DOHH2 (cell line): ENCODE data around the gene ESYT1.

Experiments
- H3F3A ChIP-seq: fragments of 200-600 bp; sonication (generic), shearing (Covaris generic); 2 replicates; pipeline ENCODE4 v1.6.0; 2016; ENCODE audit warnings: antibody characterized with exemption, mild to moderate bottlenecking; ENCODE audit not compliant: control insufficient read depth, insufficient read depth
- H3K27ac ChIP-seq: fragments of 200-600 bp; sonication (generic); 2 replicates; pipeline ENCODE4 v1.5.1; 2014; ENCODE audit warnings: low read depth, mild to moderate bottlenecking, low read length, moderate library complexity
- H3K27me3 ChIP-seq: fragments of 200-600 bp; sonication (generic); 2 replicates; pipeline ENCODE4 v1.6.1; 2014; ENCODE audit warnings: mild to moderate bottlenecking, low read length, mixed read lengths; ENCODE audit not compliant: control insufficient read depth
- H3K36me3 ChIP-seq: fragments of 200-600 bp; sonication (generic); 2 replicates; pipeline ENCODE4 v1.6.1; 2014; ENCODE audit warnings: mild to moderate bottlenecking, low read length, moderate library complexity, mixed read lengths; ENCODE audit not compliant: control insufficient read depth
- H3K4me1 ChIP-seq: fragments of 200-600 bp; sonication (generic); 2 replicates; pipeline ENCODE4 v1.6.1; 2014; ENCODE audit warnings: mild to moderate bottlenecking, low read length, mixed read lengths; ENCODE audit not compliant: control insufficient read depth
- H3K4me2 ChIP-seq: fragments of 200-600 bp; sonication (generic); 2 replicates; pipeline ENCODE4 v1.6.0; 2014; ENCODE audit warnings: mild to moderate bottlenecking, low read length, moderate library complexity
- H3K4me3 ChIP-seq: fragments of 200-600 bp; sonication (generic); 2 replicates; pipeline ENCODE4 v1.5.1; 2014; ENCODE audit warnings: mild to moderate bottlenecking, low read length, mixed read lengths
- H3K79me2 ChIP-seq: fragments of 200-600 bp; sonication (generic); 2 replicates; pipeline ENCODE4 v1.6.1; 2014; ENCODE audit warnings: mild to moderate bottlenecking, low read length, mixed read lengths; ENCODE audit not compliant: control insufficient read depth
- H3K9me2 ChIP-seq: fragments of 200-600 bp; sonication (generic); replicated peaks from 2 replicates; pipeline ENCODE4 v1.6.1; 2014; ENCODE audit warnings: mild to moderate bottlenecking, low read length, mixed read lengths; ENCODE audit not compliant: control insufficient read depth
- H3K9me3 ChIP-seq: fragments of 200-600 bp; sonication (generic); 2 replicates; pipeline ENCODE4 v1.6.1; 2014; ENCODE audit warnings: antibody characterized with exemption, low read length, mixed read lengths; ENCODE audit not compliant: control insufficient read depth, insufficient read depth
- H4K20me1 ChIP-seq: fragments of 200-600 bp; sonication (generic); 2 replicates; pipeline ENCODE4 v1.6.0; 2014; ENCODE audit warnings: low read depth, mild to moderate bottlenecking, antibody characterized with exemption, low read length, moderate library complexity; ENCODE audit not compliant: control insufficient read depth, insufficient read depth
- CTCF ChIP-seq: fragments of 200-600 bp; sonication (generic); IDR thresholded peaks from one replicate; pipeline ENCODE4 v1.5.1; 2014; ENCODE audit warnings: antibody characterized with exemption, mild to moderate bottlenecking, low read depth, low read length; ENCODE audit not compliant: poor library complexity, severe bottlenecking
- EZH2phosphoT487 ChIP-seq: fragments of 200-600 bp; sonication (generic); IDR thresholded peaks from 2 replicates; pipeline ENCODE4 v1.6.1; 2017; ENCODE audit warnings: borderline replicate concordance, mild to moderate bottlenecking, antibody characterized with exemption, low read length, moderate library complexity, mixed read lengths

The ESYT1 gene

GRCh38 chr12:56162468-56163290 lies 34.6 kb downstream of the ESYT1 start:
- H3K79me2 ChIP-seq = peaks cover 36% of the 10 kb centered on the region
- H3K27ac ChIP-seq = no peak overlapping the region
- H3K9me3 ChIP-seq = no peaks in the 10 kb centered on the region
- H3K4me1 ChIP-seq = peaks cover 25% of the 10 kb centered on the region
- TF ChIP-seq CTCF (no peak), EZH2phosphoT487 (no peak)
- H3K9me2 ChIP-seq = no peaks in the 10 kb centered on the region
- peaks cover 15% of the 10 kb centered on the region for H4K20me1 ChIP-seq
- peaks cover 36% of the 10 kb centered on the region for H3F3A ChIP-seq
- peaks cover 85% of the 10 kb centered on the region for H3K36me3 ChIP-seq
- no peak overlapping the region for H3K4me2 ChIP-seq
- H3K27me3 ChIP-seq = no peaks in the 10 kb centered on the region
- H3K4me3 ChIP-seq = no peak overlapping the region

GRCh38 chr12:56163533-56164344 lies 35.7 kb downstream of the ESYT1 start:
- no peaks in the 10 kb centered on the region for H3K9me3 ChIP-seq
- H3K79me2 ChIP-seq = peaks cover 28% of the 10 kb centered on the region
- H3K27me3 ChIP-seq = no peaks in the 10 kb centered on the region
- H3K4me1 ChIP-seq = peaks cover 25% of the 10 kb centered on the region
- no peak overlapping the region for H3K4me2 ChIP-seq
- H3K9me2 ChIP-seq = no peaks in the 10 kb centered on the region
- no peak overlapping the region for H3K4me3 ChIP-seq
- peaks cover 36% of the 10 kb centered on the region for H3F3A ChIP-seq
- H4K20me1 ChIP-seq = peaks cover 12% of the 10 kb centered on the region
- no peak overlapping the region for H3K27ac ChIP-seq
- H3K36me3 ChIP-seq = peaks cover 87% of the 10 kb centered on the region
- TF ChIP-seq EZH2phosphoT487 = no peak
- no peak for TF ChIP-seq CTCF

- peaks cover 22% of the 10 kb centered on the region for H3K4me1 ChIP-seq
- H3K4me2 ChIP-seq = no peak overlapping the region
- no peaks in the 10 kb centered on the region for H3K9me3 ChIP-seq
- TF ChIP-seq EZH2phosphoT487 = no peak
- TF ChIP-seq CTCF = no peak
- H3K4me3 ChIP-seq = no peak overlapping the region
- H3K79me2 ChIP-seq = peaks cover 22% of the 10 kb centered on the region
- H3K27me3 ChIP-seq = no peaks in the 10 kb centered on the region
- H3K36me3 ChIP-seq = peaks cover 85% of the 10 kb centered on the region
- peaks cover 36% of the 10 kb centered on the region for H3F3A ChIP-seq
- no peak overlapping the region for H3K27ac ChIP-seq
- H3K9me2 ChIP-seq = no peaks in the 10 kb centered on the region
- peaks cover 6% of the 10 kb centered on the region for H4K20me1 ChIP-seq
Observed at GRCh38 chr12:56164345-56164729, 36.3 kb downstream of the ESYT1 start.
